A549 (cell line): ENCODE results near the gene SYT4. TPM values are rescaled to one million over a fixed set of nuclear protein-coding genes. Genes with fewer than 3 reads are reported as not detected.
A peak's percentile ranks its signal among the peaks of the same experiment; 100 is the strongest.
"Not testable (repeated sequence)": the region's sequence is repeated elsewhere in the genome, so short reads cannot be mapped to it uniquely, and the experiment has no call there.

ENCODE experiments used
- ATAC-seq, 2 experiments: fragments of 200-7000 bp in 1 of 2; fragments of >200 bp in 1 of 2; cut with Nextera tagmentation in 1 of 2; cut with Tn5 transposase in 1 of 2; 3 replicates each; pipeline versions ENCODE4 v1.8.0 to v1.9.1; 2018 to 2020; ENCODE audit warnings: mild to moderate bottlenecking in 1 of 2, moderate library complexity in 1 of 2
- CTCF ChIA-PET: fragments of 300-600 bp; sonication (Branson Sonifier 250); formaldehyde crosslinking; extraction: SDS; loops from one replicate; lab custom pipeline; 2021; ENCODE audit warnings: antibody characterized with exemption, inconsistent platforms; lab: Yijun Ruan, JAX
- POLR2A ChIA-PET: fragments of 350-600 bp; formaldehyde crosslinking; extraction: SDS; loops from one replicate; lab custom pipeline; 2021; ENCODE audit warnings: antibody characterized with exemption, inconsistent platforms; lab: Yijun Ruan, JAX
- DNase-seq, 2 experiments: peaks; one replicate each; pipeline versions ENCODE4 v3.0.0 to v3.0.0-alpha.2; 2011 to 2016; ENCODE audit warnings: low read depth in 1 of 2, low spot score in 1 of 2
- FAIRE-seq: peaks from 2 replicates; lab custom pipeline; 2011; peaks lifted over from hg19 to GRCh38; lab: Jason Lieb, UNC
- H3K27ac ChIP-seq, 2 experiments: fragments of >200 bp; sonication (Bioruptor Twin); formaldehyde crosslinking; 3 replicates each; pipeline ENCODE4 v1.5.1; 2016 to 2017
- H3K4me1 ChIP-seq: fragments of >200 bp; sonication (Bioruptor Twin); formaldehyde crosslinking; 3 replicates; pipeline ENCODE4 v1.6.1; 2016
- H3K4me2 ChIP-seq: fragments of >200 bp; sonication (Bioruptor Twin); formaldehyde crosslinking; 3 replicates; pipeline ENCODE4 v1.6.1; 2016
- H3K4me3 ChIP-seq: fragments of >200 bp; sonication (Bioruptor Twin); formaldehyde crosslinking; 3 replicates; pipeline ENCODE4 v1.5.1; 2016
- H3K9me3 ChIP-seq: fragments of >200 bp; sonication (Bioruptor Twin); formaldehyde crosslinking; 3 replicates; pipeline ENCODE4 v1.6.1; 2016
- BHLHE40 ChIP-seq: IDR thresholded peaks from 2 replicates; pipeline ENCODE4 v1.6.1; 2012; ENCODE audit warnings: low read depth, low read length, inconsistent platforms
- CBX2 ChIP-seq: fragments of 200-600 bp; sonication (generic); IDR thresholded peaks from 2 replicates; pipeline ENCODE4 v1.6.1; 2016; ENCODE audit warnings: low read depth, mild to moderate bottlenecking, borderline replicate concordance
- CBX8 ChIP-seq: fragments of 200-600 bp; sonication (generic); IDR thresholded peaks from 2 replicates; pipeline ENCODE4 v1.6.1; 2016
- CHD4 ChIP-seq: fragments of 200-600 bp; sonication (generic); IDR thresholded peaks from 2 replicates; pipeline ENCODE4 v1.6.1; 2016; ENCODE audit warnings: antibody characterized with exemption, mild to moderate bottlenecking, borderline replicate concordance
- EHMT2 ChIP-seq: fragments of 200-600 bp; sonication (generic); IDR thresholded peaks from 2 replicates; pipeline ENCODE4 v1.6.1; 2016; ENCODE audit warnings: antibody characterized with exemption, low read depth, mild to moderate bottlenecking, moderate library complexity
- ESRRA ChIP-seq: fragments of 150-350 bp; IDR thresholded peaks from 2 replicates; pipeline ENCODE4 v1.6.1; 2014; ENCODE audit warnings: mild to moderate bottlenecking, low read length, borderline replicate concordance
- FOSL2 ChIP-seq, 2 experiments: fragments of 450-650 bp in 1 of 2; fragments of >200 bp in 1 of 2; sonication (Bioruptor Twin) in 1 of 2; formaldehyde crosslinking; IDR thresholded peaks; 2 replicates each; pipeline versions ENCODE4 v1.5.0 to v1.6.1; 2016 to 2020; ENCODE audit warnings: mild to moderate bottlenecking in 1 of 2, moderate library complexity in 1 of 2
- GATA3 ChIP-seq: IDR thresholded peaks from 2 replicates; pipeline ENCODE4 v1.6.1; 2012; ENCODE audit warnings: borderline replicate concordance
- MYC ChIP-seq: IDR thresholded peaks from 2 replicates; pipeline ENCODE4 v1.6.1; 2012; ENCODE audit warnings: mild to moderate bottlenecking, inconsistent platforms, low read length, improper control_type of control experiment, borderline replicate concordance
- PHF8 ChIP-seq: fragments of 200-600 bp; sonication (generic); IDR thresholded peaks from 2 replicates; pipeline ENCODE4 v1.6.1; 2016; ENCODE audit warnings: low read depth, mild to moderate bottlenecking, antibody characterized with exemption, moderate library complexity, borderline replicate concordance
- RARB ChIP-seq: fragments of 250-450 bp; sonication (Bioruptor Pico); IDR thresholded peaks from 2 replicates; pipeline ENCODE4 v1.8.0; 2021; ENCODE audit warnings: mild to moderate bottlenecking, moderate library complexity
- RFX5 ChIP-seq: fragments of 450-650 bp; IDR thresholded peaks from 2 replicates; pipeline ENCODE4 v1.7.1; 2014; ENCODE audit warnings: antibody characterized with exemption, mild to moderate bottlenecking, moderate library complexity
- RNF2 ChIP-seq: fragments of 200-600 bp; sonication (generic); IDR thresholded peaks from 2 replicates; pipeline ENCODE4 v1.6.1; 2016; ENCODE audit warnings: low read depth, mild to moderate bottlenecking, antibody characterized with exemption, moderate library complexity, borderline replicate concordance
- ZSCAN20 ChIP-seq: fragments of 250-450 bp; sonication (Bioruptor Pico); IDR thresholded peaks from 2 replicates; pipeline ENCODE4 v1.8.0; 2022; ENCODE audit warnings: mild to moderate bottlenecking, moderate library complexity
- WGBS: methylation state at CpG from one replicate; pipeline ENCODE4 v1.1.6; 2017; ENCODE audit errors: missing lambda C conversion rate; 5-methylcytosine and 5-hydroxymethylcytosine counted together
- polyA plus RNA-seq, 4 experiments: library from polyadenylated mRNA; depleted of rRNA in 3 of 4; stranded (reverse); fragments of >200 nt; fragmentation: RNase III in 1 of 4; extraction: RNeasy Plus Mini Kit Qiagen cat#74134 plus additional on column Dnase treatment in 1 of 4; gene quantifications; 2 replicates in 3 of 4; 3 replicates in 1 of 4; pipeline ENCODE4 v1.2.3, GENCODE V29; 2011 to 2017
- TF ChIP-seq, protein P1 (sequence below): fragments of 250-450 bp; sonication (Bioruptor Pico); IDR thresholded peaks from 2 replicates; pipeline ENCODE4 v1.5.0; 2020; ENCODE audit warnings: low read depth, mild to moderate bottlenecking, moderate library complexity
- TF ChIP-seq, protein P2 (sequence below): IDR thresholded peaks from 2 replicates; pipeline ENCODE4 v1.6.1; 2012

The SYT4 gene
- polyA plus RNA-seq, 2 of the 4 experiments (the other 2 are of a cell fraction) = not detected

DNA sequence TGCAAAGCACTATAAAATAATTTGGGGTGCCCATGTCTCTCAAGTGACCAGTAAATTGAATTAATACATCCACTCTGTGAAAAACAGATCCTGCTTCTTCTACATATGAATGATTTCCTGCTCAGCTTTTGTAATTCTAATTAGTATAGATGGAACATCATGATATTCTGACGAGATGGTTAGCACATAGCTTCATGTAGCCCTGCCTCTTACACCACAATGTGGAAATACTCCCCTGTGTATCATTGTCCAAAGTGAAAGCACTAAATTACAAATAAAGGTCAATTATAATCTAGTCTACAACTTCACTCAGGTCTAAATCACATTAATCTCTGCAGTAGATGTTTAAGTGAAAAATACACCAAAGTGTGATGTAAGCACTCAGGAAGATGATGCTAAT lies 32.9 kb upstream of the SYT4 start:
- Histone ChIP-seq H3K4me3 (no peak overlapping the region), H3K27ac (no peak overlapping the region), H3K4me1 (no peaks in the 10 kb centered on the region), H3K4me2 (no peak overlapping the region), H3K9me3 (no peaks in the 10 kb centered on the region)
- 0% methylated on average over 1 of the region's 1 CpG for WGBS
- ChIA-PET CTCF (no interaction called here), POLR2A (no interaction called here)
- no peak for FAIRE-seq
- TF ChIP-seq PHF8 (no peak), RNF2 (no peak), ESRRA (no peak), RARB (CRISPR knock-in tag) (no peak), ZSCAN20 (CRISPR knock-in tag) (no peak), RFX5 (no peak), BHLHE40 (no peak), EHMT2 (no peak), GATA3 (no peak), FOSL2 (IDR thresholded peaks at IDR 0.05) (no peak), FOSL2 (CRISPR knock-in tag; IDR thresholded peaks at IDR 0.05) (no peak)
- no peak for ATAC-seq
- DNase-seq = no peak

DNA sequence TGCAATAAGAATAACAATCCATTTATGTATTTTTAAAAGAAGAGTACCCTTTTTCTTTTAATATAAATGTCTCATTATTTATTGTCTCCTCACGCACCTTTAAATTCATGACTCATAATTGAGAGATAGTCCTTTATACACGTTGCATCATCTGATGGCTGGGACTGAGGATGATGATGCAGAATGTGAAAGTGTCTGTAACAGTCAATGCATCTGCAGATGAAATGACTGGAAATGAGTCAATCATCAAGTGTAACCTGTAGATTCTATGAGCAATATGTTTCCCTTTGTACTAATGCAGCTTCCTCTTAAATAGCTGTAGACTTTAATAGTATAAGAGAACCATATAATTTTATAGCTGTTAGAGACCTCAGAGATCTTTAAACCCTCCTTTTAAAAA lies 26.1 kb upstream of the SYT4 start:
- ATAC-seq (no peak), DNase-seq (no peak), FAIRE-seq (no peak)
- Histone ChIP-seq H3K27ac (no peak overlapping the region), H3K9me3 (no peaks in the 10 kb centered on the region), H3K4me3 (no peak overlapping the region), H3K4me2 (no peak overlapping the region), H3K4me1 (no peaks in the 10 kb centered on the region)
- POLR2A ChIA-PET = no interaction called here
- 0% methylated on average over 2 of the region's 2 CpGs for WGBS
- CTCF ChIA-PET = no interaction called here
- TF ChIP-seq CBX2 (no peak), ZSCAN20 (CRISPR knock-in tag) (no peak), FOSL2 (IDR thresholded peaks at IDR 0.05) (no peak), FOSL2 (CRISPR knock-in tag; IDR thresholded peaks at IDR 0.05) (0 out of 2 replicates have a peak, but pooled peaks have one; percentile 6), MYC (no peak), RFX5 (no peak)
- TF ChIP-seq, protein P1, sequence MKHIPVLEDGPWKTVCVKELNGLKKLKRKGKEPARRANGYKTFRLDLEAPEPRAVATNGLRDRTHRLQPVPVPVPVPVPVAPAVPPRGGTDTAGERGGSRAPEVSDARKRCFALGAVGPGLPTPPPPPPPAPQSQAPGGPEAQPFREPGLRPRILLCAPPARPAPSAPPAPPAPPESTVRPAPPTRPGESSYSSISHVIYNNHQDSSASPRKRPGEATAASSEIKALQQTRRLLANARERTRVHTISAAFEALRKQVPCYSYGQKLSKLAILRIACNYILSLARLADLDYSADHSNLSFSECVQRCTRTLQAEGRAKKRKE = no peak
- TF ChIP-seq, all 56 proteins: peak for 1

DNA sequence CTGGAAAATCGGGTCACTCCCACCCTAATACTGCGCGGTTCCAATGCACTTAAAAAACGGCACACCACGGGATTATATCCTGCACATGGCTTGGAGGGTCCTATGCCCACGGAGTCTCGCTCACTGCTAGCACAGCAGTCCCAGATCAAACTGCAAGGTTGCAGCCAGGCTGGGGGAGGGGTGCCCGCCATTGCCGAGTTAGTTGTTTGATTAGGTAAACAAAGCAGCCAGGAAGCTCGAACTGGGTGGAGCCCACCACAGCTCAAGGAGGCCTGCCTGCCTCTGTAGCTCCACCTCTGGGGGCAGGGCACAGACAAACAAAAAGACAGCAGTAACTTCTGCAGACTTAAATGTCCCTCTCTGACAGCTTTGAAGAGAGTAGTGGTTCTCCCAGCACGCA lies 8.9 kb upstream of the SYT4 start:
- 7% methylated on average over 6 of the region's 11 CpGs for WGBS
- CTCF ChIA-PET, ATAC-seq, H3K27ac ChIP-seq, H3K9me3 ChIP-seq, POLR2A ChIA-PET, FAIRE-seq, H3K4me1 ChIP-seq, H3K4me3 ChIP-seq, DNase-seq, H3K4me2 ChIP-seq: not testable (repeated sequence)

DNA sequence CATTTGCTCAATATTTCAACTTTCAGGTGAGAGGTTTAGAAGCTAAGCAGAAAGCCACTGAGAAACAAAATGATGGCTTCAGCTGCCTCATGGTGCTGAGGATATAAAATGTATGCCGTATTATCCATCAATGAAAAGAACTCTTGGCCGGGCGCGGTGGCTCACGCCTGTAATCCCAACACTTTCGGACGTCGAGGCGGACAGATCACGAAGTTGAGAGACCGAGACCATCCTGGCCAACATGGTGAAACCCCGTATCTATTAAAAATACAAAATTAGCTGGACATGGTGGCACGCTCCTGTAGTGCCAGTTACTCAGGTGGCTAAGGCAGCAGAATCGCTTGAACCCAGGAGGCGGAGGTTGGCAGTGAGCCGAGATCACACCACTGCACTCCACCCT lies 6.0 kb upstream of the SYT4 start:
- whole genome bisulfite sequencing = 36% methylated on average over 14 of the region's 16 CpGs
- H3K27ac ChIP-seq = no peak overlapping the region
- ChIA-PET CTCF (interaction anchor here (0.6 kb wide), 1 partner anchor 70 kb away, joined by 4 read pairs; no protein-coding TSS in a partner anchor), POLR2A (no interaction called here)
- FAIRE-seq (no peak), DNase-seq (no peak), ATAC-seq (no peak)
- no peaks in the 10 kb centered on the region for H3K9me3 ChIP-seq
- H3K4me3 ChIP-seq = no peak overlapping the region
- no peaks in the 10 kb centered on the region for H3K4me1 ChIP-seq
- H3K4me2 ChIP-seq = no peak overlapping the region
- TF ChIP-seq, protein P2, sequence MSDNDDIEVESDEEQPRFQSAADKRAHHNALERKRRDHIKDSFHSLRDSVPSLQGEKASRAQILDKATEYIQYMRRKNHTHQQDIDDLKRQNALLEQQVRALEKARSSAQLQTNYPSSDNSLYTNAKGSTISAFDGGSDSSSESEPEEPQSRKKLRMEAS = no peak
- TF ChIP-seq RARB (CRISPR knock-in tag) = no peak
- no peak for TF ChIP-seq CHD4
- TF ChIP-seq CBX8 = no peak
- TF ChIP-seq, all 56 proteins: peak for 0
